Prostate gland (tissue), 2 donors: ENCODE measurements around the gene SUSD1.

ENCODE experiments used
- CTCF ChIP-seq, 4 experiments: fragments of 200-600 bp in 2 of 4; fragments of 450-650 bp in 2 of 4; sonication (generic) in 2 of 4; IDR thresholded peaks; 1 replicate in 3 of 4; 2 replicates in 1 of 4; pipeline ENCODE4 v1.5.1; 2016 to 2019; ENCODE audit warnings: antibody characterized with exemption in 4 of 4, mild to moderate bottlenecking in 2 of 4, moderate library complexity in 2 of 4
- POLR2A ChIP-seq: fragments of 450-650 bp; IDR thresholded peaks from one replicate; pipeline ENCODE4 v1.6.1; 2016; ENCODE audit warnings: antibody characterized with exemption, mild to moderate bottlenecking

DNA sequence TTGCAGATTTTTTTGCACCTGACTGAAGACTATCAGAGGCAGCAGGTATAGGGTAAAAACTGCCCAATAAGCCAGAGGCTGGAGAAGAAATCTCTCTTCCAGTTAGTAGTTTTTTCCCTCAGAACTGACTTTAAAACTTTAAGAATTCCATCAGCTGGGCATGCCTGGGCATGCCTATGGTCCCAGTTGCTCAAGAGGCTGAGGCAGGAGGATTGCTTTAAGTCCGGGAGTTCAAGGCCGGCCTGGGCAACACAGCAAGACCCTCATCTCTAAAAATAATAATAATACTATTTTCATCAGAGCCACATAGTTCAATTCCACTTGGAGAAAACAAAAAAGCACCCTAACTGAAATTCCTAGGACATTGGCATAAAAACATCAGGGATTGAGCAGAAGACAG, 30.3 kb downstream of the SUSD1 start:
- TF ChIP-seq POLR2A (no peak), CTCF (IDR thresholded peaks at IDR 0.05) (no peak)
